ES-I3 (cell line): Measurements from ENCODE around the gene LRRC37A3.
"Not testable (repeated sequence)": the region's sequence is repeated elsewhere in the genome, so short reads cannot be mapped to it uniquely, and the experiment has no call there.

ENCODE experiments used
- H3K36me3 ChIP-seq: 2 replicates; pipeline ENCODE4 v1.6.1; 2013; ENCODE audit warnings: mild to moderate bottlenecking, low read length, control low read depth, moderate library complexity; ENCODE audit not compliant: insufficient read depth
- H3K4me1 ChIP-seq: 2 replicates; pipeline ENCODE4 v1.6.1; 2013; ENCODE audit warnings: mild to moderate bottlenecking, control low read depth, low read length; ENCODE audit not compliant: insufficient read depth
- H3K9ac ChIP-seq: 2 replicates; pipeline ENCODE4 v1.6.1; 2013; ENCODE audit warnings: low read depth, mild to moderate bottlenecking, low read length, moderate library complexity
- H3K9me3 ChIP-seq: 2 replicates; pipeline ENCODE4 v1.6.1; 2013; ENCODE audit warnings: mild to moderate bottlenecking, low read length, moderate library complexity; ENCODE audit not compliant: control insufficient read depth, insufficient read depth

The LRRC37A3 gene

GRCh38 chr17:64910191-64910514, 9.1 kb downstream of the LRRC37A3 start:
- not testable (repeated sequence) for H3K9ac ChIP-seq, H3K36me3 ChIP-seq, H3K9me3 ChIP-seq, H3K4me1 ChIP-seq

GRCh38 chr17:64909511-64910190, 9.6 kb downstream of the LRRC37A3 start:
- not testable (repeated sequence) for H3K4me1 ChIP-seq, H3K9ac ChIP-seq, H3K9me3 ChIP-seq, H3K36me3 ChIP-seq

GRCh38 chr17:64904069-64904468, 15.2 kb downstream of the LRRC37A3 start:
- not testable (repeated sequence) for H3K9ac ChIP-seq, H3K4me1 ChIP-seq

GRCh38 chr17:64897136-64897535, 22.1 kb downstream of the LRRC37A3 start:
- not testable (repeated sequence) for H3K36me3 ChIP-seq, H3K4me1 ChIP-seq, H3K9ac ChIP-seq, H3K9me3 ChIP-seq

More at GRCh38 chr17:64904069-64904468, 15.2 kb downstream of the LRRC37A3 start:
- not testable (repeated sequence) for H3K9me3 ChIP-seq, H3K36me3 ChIP-seq

- H3K4me1 ChIP-seq, H3K9me3 ChIP-seq, H3K9ac ChIP-seq, H3K36me3 ChIP-seq: not testable (repeated sequence)
Observed at GRCh38 chr17:64874210-64874609, 45.1 kb downstream of the LRRC37A3 start.

GRCh38 chr17:64847504-64848466, 71.5 kb downstream of the LRRC37A3 start:
- H3K36me3 ChIP-seq, H3K9me3 ChIP-seq, H3K4me1 ChIP-seq: not testable (repeated sequence)
- peak overlapping the region; percentile 8; the same call in 1 of the 2 replicates for H3K9ac ChIP-seq

GRCh38 chr17:64846892-64847291, 72.4 kb downstream of the LRRC37A3 start:
- not testable (repeated sequence) for H3K36me3 ChIP-seq, H3K9ac ChIP-seq, H3K9me3 ChIP-seq, H3K4me1 ChIP-seq

- not testable (repeated sequence) for H3K9me3 ChIP-seq, H3K4me1 ChIP-seq, H3K9ac ChIP-seq, H3K36me3 ChIP-seq
Observed at GRCh38 chr17:64843918-64844317, 75.4 kb downstream of the LRRC37A3 start.

GRCh38 chr17:64842900-64843299, 76.4 kb downstream of the LRRC37A3 start:
- H3K9me3 ChIP-seq, H3K9ac ChIP-seq, H3K4me1 ChIP-seq, H3K36me3 ChIP-seq: not testable (repeated sequence)

- H3K9ac ChIP-seq, H3K4me1 ChIP-seq, H3K9me3 ChIP-seq, H3K36me3 ChIP-seq: not testable (repeated sequence)
Observed at GRCh38 chr17:64840960-64841359, 78.3 kb downstream of the LRRC37A3 start.

GRCh38 chr17:64838513-64838912, 80.8 kb downstream of the LRRC37A3 start:
- H3K9me3 ChIP-seq, H3K36me3 ChIP-seq, H3K9ac ChIP-seq, H3K4me1 ChIP-seq: not testable (repeated sequence)

- H3K36me3 ChIP-seq, H3K9me3 ChIP-seq, H3K4me1 ChIP-seq: not testable (repeated sequence)
- peak overlapping the region; percentile 66 for H3K9ac ChIP-seq
Observed at GRCh38 chr17:64837018-64837761, 82.1 kb downstream of the LRRC37A3 start.

GRCh38 chr17:64836623-64837017, 82.7 kb downstream of the LRRC37A3 start:
- H3K36me3 ChIP-seq, H3K4me1 ChIP-seq, H3K9me3 ChIP-seq: not testable (repeated sequence)
- H3K9ac ChIP-seq: peak overlapping the region; percentile 66; the same call in 1 of the 2 replicates

- not testable (repeated sequence) for H3K36me3 ChIP-seq, H3K4me1 ChIP-seq, H3K9me3 ChIP-seq, H3K9ac ChIP-seq
Observed at GRCh38 chr17:64834060-64834459, 85.2 kb downstream of the LRRC37A3 start.

- not testable (repeated sequence) for H3K4me1 ChIP-seq, H3K36me3 ChIP-seq, H3K9me3 ChIP-seq, H3K9ac ChIP-seq
Observed at GRCh38 chr17:64830631-64831040, 88.6 kb downstream of the LRRC37A3 start.
